SK-N-SH (cell line): ENCODE measurements around the gene SLC6A8. TPM values are rescaled to one million over a fixed set of nuclear protein-coding genes. Genes with fewer than 3 reads are reported as not detected.

Experiments
- CTCF ChIA-PET: fragments of 300-600, 350-600 bp; formaldehyde crosslinking; extraction: SDS; loops from one replicate; lab custom pipeline; 2021; lab: Yijun Ruan, JAX
- POLR2A ChIA-PET: fragments of 350-600 bp; sonication (Branson Sonifier 250); formaldehyde crosslinking; extraction: SDS; loops from one replicate; lab custom pipeline; 2020; ENCODE audit warnings: antibody characterized with exemption, inconsistent platforms; lab: Yijun Ruan, JAX
- DNase-seq: peaks from one replicate; pipeline ENCODE4 v3.0.0; 2012
- H2AFZ ChIP-seq: fragments of 200-600 bp; sonication (generic); 2 replicates; pipeline ENCODE4 v1.8.1; 2016; ENCODE audit warnings: antibody characterized with exemption, mild to moderate bottlenecking, low read depth
- H3F3A ChIP-seq: fragments of 200-600 bp; sonication (generic); replicated peaks from 2 replicates; pipeline ENCODE3; 2016; ENCODE audit warnings: antibody characterized with exemption, mild to moderate bottlenecking; ENCODE audit not compliant: insufficient read depth
- H3K27ac ChIP-seq, 2 experiments: fragments of 200-500 bp in 1 of 2; fragments of 200-600 bp in 1 of 2; sonication (Bioruptor generic) in 1 of 2; sonication (generic), shearing (Covaris generic) in 1 of 2; 2 replicates each; pipeline versions ENCODE4 v1.5.1 to v1.6.1; 2014 to 2016; ENCODE audit warnings: low read depth in 2 of 2, inconsistent platforms in 1 of 2, low read length in 1 of 2, mild to moderate bottlenecking in 1 of 2, mixed read lengths in 1 of 2
- H3K27me3 ChIP-seq: fragments of 200-600 bp; sonication (generic), shearing (Covaris generic); 2 replicates; pipeline ENCODE4 v1.6.1; 2016; ENCODE audit warnings: mixed run types; ENCODE audit not compliant: insufficient read depth
- H3K36me3 ChIP-seq, 2 experiments: fragments of 200-500 bp in 1 of 2; fragments of 200-600 bp in 1 of 2; sonication (Bioruptor generic) in 1 of 2; sonication (generic) in 1 of 2; replicated peaks in 1 of 2; 2 replicates each; pipeline versions ENCODE3 to v1.5.1; 2014 to 2016; ENCODE audit warnings: low read length in 1 of 2, mild to moderate bottlenecking in 1 of 2; ENCODE audit not compliant: insufficient read depth in 2 of 2, control insufficient read depth in 1 of 2
- H3K4me1 ChIP-seq, 2 experiments: fragments of 200-500 bp in 1 of 2; fragments of 200-600 bp in 1 of 2; sonication (Bioruptor generic) in 1 of 2; sonication (generic), shearing (Covaris generic) in 1 of 2; 2 replicates each; pipeline versions ENCODE4 v1.5.1 to v1.6.1; 2014 to 2016; ENCODE audit warnings: low read depth in 1 of 2, low read length in 1 of 2, mixed run types in 1 of 2; ENCODE audit not compliant: insufficient read depth in 2 of 2, control insufficient read depth in 1 of 2
- H3K4me2 ChIP-seq: fragments of 200-600 bp; sonication (generic), shearing (Covaris generic); 2 replicates; pipeline ENCODE4 v1.6.1; 2017; ENCODE audit warnings: mixed run types
- H3K4me3 ChIP-seq, 2 experiments: fragments of 200-500 bp in 1 of 2; fragments of 200-600 bp in 1 of 2; sonication (Bioruptor generic) in 1 of 2; sonication (generic), shearing (Covaris generic) in 1 of 2; 2 replicates each; pipeline versions ENCODE4 v1.5.1 to v1.8.1; 2014 to 2016; ENCODE audit warnings: low read depth in 2 of 2, inconsistent platforms in 1 of 2, low read length in 1 of 2, mild to moderate bottlenecking in 1 of 2, mixed read lengths in 1 of 2, moderate library complexity in 1 of 2
- H3K79me2 ChIP-seq: fragments of 200-600 bp; sonication (generic); 2 replicates; pipeline ENCODE4 v1.8.1; 2017; ENCODE audit warnings: mild to moderate bottlenecking; ENCODE audit not compliant: insufficient read depth
- H3K9ac ChIP-seq: fragments of 200-600 bp; sonication (generic); 2 replicates; pipeline ENCODE4 v1.6.1; 2017; ENCODE audit warnings: mixed run types
- H3K9me2 ChIP-seq: fragments of 200-600 bp; sonication (generic); 2 replicates; pipeline ENCODE4 v1.6.1; 2017; ENCODE audit warnings: mixed run types
- H3K9me3 ChIP-seq: fragments of 200-600 bp; sonication (generic); 2 replicates; pipeline ENCODE4 v1.6.1; 2017; ENCODE audit warnings: mixed run types, mild to moderate bottlenecking, moderate library complexity
- H4K20me1 ChIP-seq: fragments of 200-600 bp; sonication (generic); 2 replicates; pipeline ENCODE4 v1.6.1; 2017; ENCODE audit warnings: mild to moderate bottlenecking, mixed run types; ENCODE audit not compliant: insufficient read depth
- CHD2 ChIP-seq: fragments of 150-350 bp; IDR thresholded peaks from 2 replicates; pipeline ENCODE4 v1.6.1; 2018; ENCODE audit warnings: low read length; ENCODE audit not compliant: partially characterized antibody
- EP300 ChIP-seq, 2 experiments: IDR thresholded peaks; 2 replicates each; pipeline versions ENCODE4 v1.4.0 to v1.6.1; 2012; ENCODE audit warnings: borderline replicate concordance in 1 of 2, low read depth in 1 of 2, low read length in 1 of 2
- EZH2phosphoT487 ChIP-seq: fragments of 200-600 bp; sonication (generic); IDR thresholded peaks from 2 replicates; pipeline ENCODE4 v1.6.1; 2017; ENCODE audit warnings: low read depth, mixed run types, mild to moderate bottlenecking, antibody characterized with exemption, moderate library complexity, borderline replicate concordance
- FOSL2 ChIP-seq: IDR thresholded peaks from 2 replicates; pipeline ENCODE4 v1.4.0; 2012; ENCODE audit warnings: low read depth, mild to moderate bottlenecking, moderate library complexity, borderline replicate concordance
- FOXJ3 ChIP-seq: sonication (generic); formaldehyde crosslinking; IDR thresholded peaks from 2 replicates; pipeline ENCODE4 v1.5.1; 2020; ENCODE audit warnings: mild to moderate bottlenecking, missing genetic modification reagents
- FOXM1 ChIP-seq: IDR thresholded peaks from 2 replicates; pipeline ENCODE4 v1.4.0; 2012; ENCODE audit warnings: low read depth, mild to moderate bottlenecking
- GATA2 ChIP-seq: sonication (generic); formaldehyde crosslinking; IDR thresholded peaks from 2 replicates; pipeline ENCODE4 v1.5.0; 2020; ENCODE audit warnings: mild to moderate bottlenecking, missing genetic modification reagents
- JUND ChIP-seq: IDR thresholded peaks from 2 replicates; pipeline ENCODE4 v1.4.0; 2012
- MEF2A ChIP-seq: IDR thresholded peaks from 2 replicates; pipeline ENCODE4 v1.4.0; 2012; ENCODE audit warnings: low read depth, borderline replicate concordance
- MXI1 ChIP-seq: IDR thresholded peaks from 2 replicates; pipeline ENCODE4 v1.6.1; 2012; ENCODE audit warnings: mild to moderate bottlenecking, low read depth, low read length, improper control_type of control experiment
- NFIC ChIP-seq: IDR thresholded peaks from 2 replicates; pipeline ENCODE4 v1.4.0; 2012; ENCODE audit warnings: borderline replicate concordance
- NRF1 ChIP-seq: IDR thresholded peaks from 2 replicates; pipeline ENCODE4 v1.6.1; 2012; ENCODE audit warnings: low read depth, mild to moderate bottlenecking, low read length
- RAD21 ChIP-seq: IDR thresholded peaks from 2 replicates; pipeline ENCODE4 v1.6.1; 2012; ENCODE audit warnings: mild to moderate bottlenecking, low read length
- RCOR1 ChIP-seq: fragments of 150-350 bp; IDR thresholded peaks from 2 replicates; pipeline ENCODE4 v1.6.1; 2017; ENCODE audit warnings: antibody characterized with exemption, low read length
- SIN3A ChIP-seq: IDR thresholded peaks from 2 replicates; pipeline ENCODE4 v1.6.1; 2012; ENCODE audit warnings: low read depth, mild to moderate bottlenecking, low read length, moderate library complexity, borderline replicate concordance
- SMC3 ChIP-seq: IDR thresholded peaks from 2 replicates; pipeline ENCODE4 v1.6.1; 2012; ENCODE audit warnings: low read depth, low read length, improper control_type of control experiment
- TAF1 ChIP-seq: IDR thresholded peaks from 2 replicates; pipeline ENCODE4 v1.6.1; 2012; ENCODE audit warnings: low read depth, mild to moderate bottlenecking, low read length, moderate library complexity, borderline replicate concordance
- YY1 ChIP-seq: IDR thresholded peaks from 2 replicates; pipeline ENCODE4 v1.4.0; 2012; ENCODE audit warnings: low read depth, mild to moderate bottlenecking
- WGBS: methylation state at CpG from one replicate; pipeline ENCODE4 v1.1.6; 2017; ENCODE audit warnings: low lambda C conversion rate; 5-methylcytosine and 5-hydroxymethylcytosine counted together
- polyA plus RNA-seq, 3 experiments: library from polyadenylated mRNA; depleted of rRNA; stranded (reverse); fragments of >200 nt; gene quantifications; 2 replicates each; pipeline ENCODE4 v1.2.3, GENCODE V29; 2012
- TF ChIP-seq, protein P1 (sequence below): IDR thresholded peaks from 2 replicates; pipeline ENCODE4 v1.4.0; 2012; ENCODE audit warnings: low read depth, borderline replicate concordance
- TF ChIP-seq, protein P2 (sequence below): IDR thresholded peaks from 2 replicates; pipeline ENCODE4; 2012
- TF ChIP-seq, protein P3 (sequence below): IDR thresholded peaks from 2 replicates; pipeline ENCODE4 v1.4.0; 2012; ENCODE audit warnings: low read depth
- TF ChIP-seq, protein P4 (sequence below): fragments of 150-350 bp; IDR thresholded peaks from 2 replicates; pipeline ENCODE4 v1.6.1; 2017; ENCODE audit warnings: antibody characterized with exemption, low read length, low read depth, borderline replicate concordance
- TF ChIP-seq, protein P5 (sequence below): IDR thresholded peaks from 2 replicates; pipeline ENCODE4 v1.4.0; 2012; ENCODE audit warnings: low read depth, borderline replicate concordance

Gene SLC6A8
- polyA plus RNA-seq, 1 of the 3 experiments (the other 2 are of a cell fraction) = 30.8 TPM

DNA sequence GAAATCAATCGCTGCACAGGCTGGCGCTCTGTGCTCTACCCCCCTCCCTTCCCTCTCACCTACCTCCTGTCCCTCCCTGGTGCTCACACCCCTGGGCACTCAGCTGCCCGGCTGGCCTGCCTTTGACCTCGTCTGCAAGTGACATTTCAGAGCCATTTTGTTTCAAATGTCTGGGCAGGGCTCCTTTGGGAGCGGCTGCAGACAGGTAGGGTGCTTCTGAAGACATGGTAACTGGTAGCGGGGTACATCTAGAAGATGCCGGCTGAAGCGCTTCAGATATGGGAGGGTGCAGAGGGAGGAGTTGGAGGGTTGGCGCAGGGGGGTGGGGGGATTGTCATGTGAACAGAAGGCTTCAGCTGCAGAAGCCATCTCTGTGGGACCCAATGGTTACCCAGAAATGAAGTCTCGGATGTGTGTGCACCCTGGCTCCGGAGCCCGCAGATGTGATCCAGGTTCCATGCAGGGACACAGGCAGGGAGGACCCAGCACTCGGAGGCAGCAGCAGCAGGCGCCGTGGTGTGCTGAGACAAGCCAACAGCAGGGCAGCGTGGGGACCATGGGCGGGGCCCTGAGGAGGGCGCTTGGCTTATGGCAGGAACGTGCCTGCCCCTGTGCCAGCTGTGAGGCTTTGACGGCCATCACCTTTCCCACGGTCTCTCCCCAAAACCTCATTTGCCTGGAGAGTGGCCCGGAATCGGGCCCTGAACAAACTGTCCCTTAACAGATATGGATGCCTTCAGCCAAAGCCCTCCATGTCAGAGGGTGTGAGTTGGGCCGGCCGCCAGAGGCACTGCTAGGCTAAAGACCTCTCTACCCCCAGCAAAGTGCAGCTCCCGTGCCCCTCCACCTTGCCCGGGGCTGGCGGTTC lies 48.3 kb upstream of the SLC6A8 start (continued):
- TF ChIP-seq, protein P1, sequence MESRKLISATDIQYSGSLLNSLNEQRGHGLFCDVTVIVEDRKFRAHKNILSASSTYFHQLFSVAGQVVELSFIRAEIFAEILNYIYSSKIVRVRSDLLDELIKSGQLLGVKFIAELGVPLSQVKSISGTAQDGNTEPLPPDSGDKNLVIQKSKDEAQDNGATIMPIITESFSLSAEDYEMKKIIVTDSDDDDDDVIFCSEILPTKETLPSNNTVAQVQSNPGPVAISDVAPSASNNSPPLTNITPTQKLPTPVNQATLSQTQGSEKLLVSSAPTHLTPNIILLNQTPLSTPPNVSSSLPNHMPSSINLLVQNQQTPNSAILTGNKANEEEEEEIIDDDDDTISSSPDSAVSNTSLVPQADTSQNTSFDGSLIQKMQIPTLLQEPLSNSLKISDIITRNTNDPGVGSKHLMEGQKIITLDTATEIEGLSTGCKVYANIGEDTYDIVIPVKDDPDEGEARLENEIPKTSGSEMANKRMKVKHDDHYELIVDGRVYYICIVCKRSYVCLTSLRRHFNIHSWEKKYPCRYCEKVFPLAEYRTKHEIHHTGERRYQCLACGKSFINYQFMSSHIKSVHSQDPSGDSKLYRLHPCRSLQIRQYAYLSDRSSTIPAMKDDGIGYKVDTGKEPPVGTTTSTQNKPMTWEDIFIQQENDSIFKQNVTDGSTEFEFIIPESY = no peak
- TF ChIP-seq, protein P2, sequence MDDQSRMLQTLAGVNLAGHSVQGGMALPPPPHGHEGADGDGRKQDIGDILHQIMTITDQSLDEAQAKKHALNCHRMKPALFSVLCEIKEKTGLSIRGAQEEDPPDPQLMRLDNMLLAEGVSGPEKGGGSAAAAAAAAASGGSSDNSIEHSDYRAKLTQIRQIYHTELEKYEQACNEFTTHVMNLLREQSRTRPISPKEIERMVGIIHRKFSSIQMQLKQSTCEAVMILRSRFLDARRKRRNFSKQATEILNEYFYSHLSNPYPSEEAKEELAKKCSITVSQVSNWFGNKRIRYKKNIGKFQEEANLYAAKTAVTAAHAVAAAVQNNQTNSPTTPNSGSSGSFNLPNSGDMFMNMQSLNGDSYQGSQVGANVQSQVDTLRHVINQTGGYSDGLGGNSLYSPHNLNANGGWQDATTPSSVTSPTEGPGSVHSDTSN = no peak
- TF ChIP-seq, protein P3, sequence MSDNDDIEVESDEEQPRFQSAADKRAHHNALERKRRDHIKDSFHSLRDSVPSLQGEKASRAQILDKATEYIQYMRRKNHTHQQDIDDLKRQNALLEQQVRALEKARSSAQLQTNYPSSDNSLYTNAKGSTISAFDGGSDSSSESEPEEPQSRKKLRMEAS = no peak
- no peak for TF ChIP-seq NRF1
- no peak for TF ChIP-seq NFIC
- TF ChIP-seq MEF2A = no peak
- no peak for TF ChIP-seq FOXM1
- TF ChIP-seq EP300 (IDR thresholded peaks at IDR 0.05; ENCODE audit: borderline replicate concordance in 1 of 2, low read depth in 1 of 2, low read length in 1 of 2) = no peak
- TF ChIP-seq TAF1 = no peak

DNA sequence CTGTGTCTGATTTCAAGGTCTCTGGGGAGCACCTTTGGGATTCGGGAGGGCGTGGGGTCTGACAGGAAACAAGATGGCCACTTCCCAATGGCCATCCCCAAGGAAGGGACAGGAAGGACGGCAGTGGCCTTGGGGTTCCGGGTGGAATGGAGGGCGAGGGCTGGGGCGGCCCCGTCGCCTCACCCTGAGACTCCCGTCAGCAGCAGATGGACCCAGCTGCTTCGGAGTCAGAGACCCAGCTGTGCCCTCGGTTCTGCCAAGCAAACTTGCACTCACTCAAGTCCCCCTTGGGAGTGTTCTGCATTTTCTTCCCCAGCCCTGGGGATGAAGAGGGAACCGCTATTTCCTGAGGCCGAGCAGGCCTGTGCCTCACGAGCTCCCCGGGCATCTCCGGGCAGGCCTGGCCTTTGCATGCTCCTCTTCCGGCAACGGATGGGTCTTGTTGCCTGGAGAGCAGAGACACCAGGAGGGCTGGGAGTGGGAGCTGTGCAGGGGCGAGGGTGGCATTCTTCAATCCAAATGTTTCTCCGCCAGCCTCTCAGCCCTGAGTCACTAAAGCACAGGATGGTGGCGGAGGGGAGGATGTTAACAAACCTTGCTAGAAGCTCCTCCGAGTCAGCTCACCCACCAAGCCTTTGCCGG lies 47.6 kb upstream of the SLC6A8 start:
- H3K9me3 ChIP-seq = no peaks in the 10 kb centered on the region
- ChIA-PET POLR2A (no interaction called here), CTCF (interaction anchor here (0.6 to 1.9 kb wide), 9 partner anchors 14 to 699 kb away, joined by 3 to 11 read pairs (median 4); no protein-coding TSS in a partner anchor)
- no peaks in the 10 kb centered on the region for H3K79me2 ChIP-seq
- H3K9me2 ChIP-seq = no peaks in the 10 kb centered on the region
- peaks cover 58% of the 10 kb centered on the region for H3K27me3 ChIP-seq
- H3K9ac ChIP-seq = no peak overlapping the region
- H3K4me3 ChIP-seq = no peak overlapping the region
- no peaks in the 10 kb centered on the region for H4K20me1 ChIP-seq
- H3K4me1 ChIP-seq = peaks cover 0 to 22% of the 10 kb centered on the region in 2 experiments; a peak in 1 of 4 replicates
- no peaks in the 10 kb centered on the region for H3F3A ChIP-seq
- no peak overlapping the region for H3K4me2 ChIP-seq
- H2AFZ ChIP-seq = no peak overlapping the region
- H3K36me3 ChIP-seq = no peaks in the 10 kb centered on the region
- peak; percentile 25 for DNase-seq
- WGBS = 48% methylated on average over 15 of the region's 23 CpGs
- no peak overlapping the region for H3K27ac ChIP-seq
- no peak for TF ChIP-seq JUND
- no peak for TF ChIP-seq EZH2phosphoT487
- no peak for TF ChIP-seq EP300 (IDR thresholded peaks at IDR 0.05; ENCODE audit: borderline replicate concordance in 1 of 2, low read depth in 1 of 2, low read length in 1 of 2)
- TF ChIP-seq, protein P4, sequence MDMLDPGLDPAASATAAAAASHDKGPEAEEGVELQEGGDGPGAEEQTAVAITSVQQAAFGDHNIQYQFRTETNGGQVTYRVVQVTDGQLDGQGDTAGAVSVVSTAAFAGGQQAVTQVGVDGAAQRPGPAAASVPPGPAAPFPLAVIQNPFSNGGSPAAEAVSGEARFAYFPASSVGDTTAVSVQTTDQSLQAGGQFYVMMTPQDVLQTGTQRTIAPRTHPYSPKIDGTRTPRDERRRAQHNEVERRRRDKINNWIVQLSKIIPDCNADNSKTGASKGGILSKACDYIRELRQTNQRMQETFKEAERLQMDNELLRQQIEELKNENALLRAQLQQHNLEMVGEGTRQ = no peak
- no peak for TF ChIP-seq YY1
- no peak for TF ChIP-seq RCOR1
- TF ChIP-seq FOXJ3 (CRISPR knock-in tag) = no peak
- no peak for TF ChIP-seq RAD21
- TF ChIP-seq CHD2 = no peak
- no peak for TF ChIP-seq SIN3A
- TF ChIP-seq MXI1 = no peak
- TF ChIP-seq MEF2A = no peak
- TF ChIP-seq SMC3 = no peak
- TF ChIP-seq FOSL2 = no peak
- TF ChIP-seq, protein P5, sequence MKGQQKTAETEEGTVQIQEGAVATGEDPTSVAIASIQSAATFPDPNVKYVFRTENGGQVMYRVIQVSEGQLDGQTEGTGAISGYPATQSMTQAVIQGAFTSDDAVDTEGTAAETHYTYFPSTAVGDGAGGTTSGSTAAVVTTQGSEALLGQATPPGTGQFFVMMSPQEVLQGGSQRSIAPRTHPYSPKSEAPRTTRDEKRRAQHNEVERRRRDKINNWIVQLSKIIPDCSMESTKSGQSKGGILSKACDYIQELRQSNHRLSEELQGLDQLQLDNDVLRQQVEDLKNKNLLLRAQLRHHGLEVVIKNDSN = no peak
- no peak for TF ChIP-seq NRF1
- TF ChIP-seq GATA2 (CRISPR knock-in tag) = no peak
